ENCODE data around the gene SLC22A23. TPM values are rescaled to one million over a fixed set of nuclear protein-coding genes. Genes with fewer than 3 reads are reported as not detected.
A peak's percentile ranks its signal among the peaks of the same experiment; 100 is the strongest.

Gene SLC22A23
- total RNA-seq: 7.0 TPM
- polyA plus RNA-seq: 16.4 TPM
- long read RNA-seq, donor 1: 0 reads
- long read RNA-seq, donor 2: 0 reads
- long read RNA-seq, donor 3, full-length matches to known transcripts: 3 of 3 reads
- long read RNA-seq, donor 3, partial matches to known transcripts: 0 of 3 reads
- long read RNA-seq, donor 3, other reads (novel, unspliced or antisense): 0 of 3 reads
- long read RNA-seq, donor 4, full-length matches to known transcripts: 5 of 5 reads
- long read RNA-seq, donor 4, partial matches to known transcripts: 0 of 5 reads
- long read RNA-seq, donor 4, other reads (novel, unspliced or antisense): 0 of 5 reads
- long read RNA-seq, donor 5: 0 reads
- long read RNA-seq, donor 6, full-length matches to known transcripts: 1 of 1 reads
- long read RNA-seq, donor 6, partial matches to known transcripts: 0 of 1 reads
- long read RNA-seq, donor 6, other reads (novel, unspliced or antisense): 0 of 1 reads
- long read RNA-seq, donor 7: 0 reads
- long read RNA-seq, donor 8, full-length matches to known transcripts: 1 of 1 reads
- long read RNA-seq, donor 8, partial matches to known transcripts: 0 of 1 reads
- long read RNA-seq, donor 8, other reads (novel, unspliced or antisense): 0 of 1 reads
- long read RNA-seq, donor 9, partial matches to known transcripts: 0 of 1 reads
- long read RNA-seq, donor 9, other reads (novel, unspliced or antisense): 0 of 1 reads
- long read RNA-seq, donor 10: 0 reads

GRCh38 chr6:3456898-3457709 is at the start of gene SLC22A23:
TSS of gene SLC22A23 (minus strand) at chr6:3457050. CDS start at chr6:3456559, 491 bp downstream.
- H3K9me3 ChIP-seq (ENCODE audit: control insufficient read depth in 2 of 2, insufficient read depth in 1 of 2, low read length in 1 of 2): peaks cover 0 to 5% of the 10 kb centered on the region in 2 donors
- peak in 8 of 9 donors; percentile 38 to 82 (median 62) for DNase-seq (ENCODE audit: low read depth in 6 of 9, low spot score in 9 of 9)
- no peaks in the 10 kb centered on the region for H3K36me3 ChIP-seq (ENCODE audit: control insufficient read depth in 2 of 2, insufficient read depth in 2 of 2, low read length in 1 of 2)
- peaks cover 62 to 77% of the 10 kb centered on the region in 2 donors for H3K27me3 ChIP-seq (ENCODE audit: control insufficient read depth in 2 of 2, insufficient read depth in 1 of 2, low read length in 1 of 2)
- peak within 1 kb of the TSS; percentile 41 to 66 for H3K4me3 ChIP-seq (ENCODE audit: low read length in 2 of 2)
- peaks cover 15 to 20% of the 10 kb centered on the region in 2 donors for H3K4me1 ChIP-seq (ENCODE audit: control insufficient read depth in 2 of 2, insufficient read depth in 2 of 2, low read length in 2 of 2)
- H3K27ac ChIP-seq (ENCODE audit: low read depth in 1 of 2, low read length in 1 of 2): peak within 1 kb of the TSS in 1 of 2 donors; percentile 25
- under 1% methylated on average over 93 of the region's 97 CpGs for WGBS

- Histone ChIP-seq H3K36me3 (ENCODE audit: control insufficient read depth in 2 of 2, insufficient read depth in 2 of 2, low read length in 1 of 2) (no peaks in the 10 kb centered on the region), H3K9me3 (ENCODE audit: control insufficient read depth in 2 of 2, insufficient read depth in 1 of 2, low read length in 1 of 2) (no peaks in the 10 kb centered on the region), H3K27ac (ENCODE audit: low read depth in 1 of 2, low read length in 1 of 2) (peak overlapping the region in 1 of 2 donors; percentile 13), H3K4me3 (ENCODE audit: low read length in 2 of 2) (no peak overlapping the region), H3K4me1 (ENCODE audit: control insufficient read depth in 2 of 2, insufficient read depth in 2 of 2, low read length in 2 of 2) (peaks cover 0 to 3% of the 10 kb centered on the region in 2 donors), H3K27me3 (ENCODE audit: control insufficient read depth in 2 of 2, insufficient read depth in 1 of 2, low read length in 1 of 2) (peaks cover 0 to 3% of the 10 kb centered on the region in 2 donors)
- no peak for DNase-seq (ENCODE audit: low read depth in 6 of 9, low spot score in 9 of 9)
- 77% methylated on average over 4 of the region's 4 CpGs for WGBS
These were observed 49.4 kb upstream of the SLC22A23 start for GRCh38 chr6:3506200-3506599.

GRCh38 chr6:3504938-3505805 is 48.3 kb upstream of the SLC22A23 start:
- H3K4me3 ChIP-seq (ENCODE audit: low read length in 2 of 2): no peak overlapping the region
- H3K27me3 ChIP-seq (ENCODE audit: control insufficient read depth in 2 of 2, insufficient read depth in 1 of 2, low read length in 1 of 2): no peaks in the 10 kb centered on the region
- peaks cover 0 to 3% of the 10 kb centered on the region in 2 donors for H3K4me1 ChIP-seq (ENCODE audit: control insufficient read depth in 2 of 2, insufficient read depth in 2 of 2, low read length in 2 of 2)
- H3K27ac ChIP-seq (ENCODE audit: low read depth in 1 of 2, low read length in 1 of 2): no peak overlapping the region
- H3K9me3 ChIP-seq (ENCODE audit: control insufficient read depth in 2 of 2, insufficient read depth in 1 of 2, low read length in 1 of 2): no peaks in the 10 kb centered on the region
- DNase-seq (ENCODE audit: low read depth in 6 of 9, low spot score in 9 of 9): no peak
- no peaks in the 10 kb centered on the region for H3K36me3 ChIP-seq (ENCODE audit: control insufficient read depth in 2 of 2, insufficient read depth in 2 of 2, low read length in 1 of 2)
- 92% methylated on average over 13 of the region's 13 CpGs for WGBS

GRCh38 chr6:3504354-3504753 is 47.5 kb upstream of the SLC22A23 start:
- Histone ChIP-seq H3K4me1 (ENCODE audit: control insufficient read depth in 2 of 2, insufficient read depth in 2 of 2, low read length in 2 of 2) (peaks cover 0 to 3% of the 10 kb centered on the region in 2 donors), H3K4me3 (ENCODE audit: low read length in 2 of 2) (no peak overlapping the region), H3K9me3 (ENCODE audit: control insufficient read depth in 2 of 2, insufficient read depth in 1 of 2, low read length in 1 of 2) (no peaks in the 10 kb centered on the region), H3K36me3 (ENCODE audit: control insufficient read depth in 2 of 2, insufficient read depth in 2 of 2, low read length in 1 of 2) (no peaks in the 10 kb centered on the region), H3K27ac (ENCODE audit: low read depth in 1 of 2, low read length in 1 of 2) (no peak overlapping the region), H3K27me3 (ENCODE audit: control insufficient read depth in 2 of 2, insufficient read depth in 1 of 2, low read length in 1 of 2) (no peaks in the 10 kb centered on the region)
- DNase-seq (ENCODE audit: low read depth in 6 of 9, low spot score in 9 of 9): peak in 1 of 9 donors; percentile 21
- WGBS: 75% methylated on average over 5 of the region's 5 CpGs

- no peaks in the 10 kb centered on the region for H3K36me3 ChIP-seq (ENCODE audit: control insufficient read depth in 2 of 2, insufficient read depth in 2 of 2, low read length in 1 of 2)
- DNase-seq (ENCODE audit: low read depth in 6 of 9, low spot score in 9 of 9): no peak
- H3K4me3 ChIP-seq (ENCODE audit: low read length in 2 of 2): no peak overlapping the region
- H3K9me3 ChIP-seq (ENCODE audit: control insufficient read depth in 2 of 2, insufficient read depth in 1 of 2, low read length in 1 of 2): no peaks in the 10 kb centered on the region
- H3K27ac ChIP-seq (ENCODE audit: low read depth in 1 of 2, low read length in 1 of 2): no peak overlapping the region
- no peaks in the 10 kb centered on the region for H3K4me1 ChIP-seq (ENCODE audit: control insufficient read depth in 2 of 2, insufficient read depth in 2 of 2, low read length in 2 of 2)
- WGBS: 67% methylated on average over 6 of the region's 6 CpGs
- no peaks in the 10 kb centered on the region for H3K27me3 ChIP-seq (ENCODE audit: control insufficient read depth in 2 of 2, insufficient read depth in 1 of 2, low read length in 1 of 2)
These were observed 45.1 kb upstream of the SLC22A23 start for GRCh38 chr6:3501826-3502500.

GRCh38 chr6:3500262-3501014 is 43.6 kb upstream of the SLC22A23 start:
- no peak for DNase-seq (ENCODE audit: low read depth in 6 of 9, low spot score in 9 of 9)
- WGBS: 91% methylated on average over 7 of the region's 7 CpGs

GRCh38 chr6:3499603-3500002 is 42.8 kb upstream of the SLC22A23 start:
- 93% methylated on average over 1 of the region's 1 CpG for WGBS
- DNase-seq (ENCODE audit: low read depth in 6 of 9, low spot score in 9 of 9): no peak
- Histone ChIP-seq H3K36me3 (ENCODE audit: control insufficient read depth in 2 of 2, insufficient read depth in 2 of 2, low read length in 1 of 2) (no peaks in the 10 kb centered on the region), H3K9me3 (ENCODE audit: control insufficient read depth in 2 of 2, insufficient read depth in 1 of 2, low read length in 1 of 2) (no peaks in the 10 kb centered on the region), H3K27ac (ENCODE audit: low read depth in 1 of 2, low read length in 1 of 2) (no peak overlapping the region), H3K27me3 (ENCODE audit: control insufficient read depth in 2 of 2, insufficient read depth in 1 of 2, low read length in 1 of 2) (no peaks in the 10 kb centered on the region), H3K4me1 (ENCODE audit: control insufficient read depth in 2 of 2, insufficient read depth in 2 of 2, low read length in 2 of 2) (no peaks in the 10 kb centered on the region), H3K4me3 (ENCODE audit: low read length in 2 of 2) (no peak overlapping the region)

More at GRCh38 chr6:3500262-3501014, 43.6 kb upstream of the SLC22A23 start:
- no peaks in the 10 kb centered on the region for H3K9me3 ChIP-seq (ENCODE audit: control insufficient read depth in 2 of 2, insufficient read depth in 1 of 2, low read length in 1 of 2)
- peak overlapping the region in 1 of 2 donors; percentile 46 for H3K27ac ChIP-seq (ENCODE audit: low read depth in 1 of 2, low read length in 1 of 2)
- H3K36me3 ChIP-seq (ENCODE audit: control insufficient read depth in 2 of 2, insufficient read depth in 2 of 2, low read length in 1 of 2): no peaks in the 10 kb centered on the region
- H3K27me3 ChIP-seq (ENCODE audit: control insufficient read depth in 2 of 2, insufficient read depth in 1 of 2, low read length in 1 of 2): no peaks in the 10 kb centered on the region
- H3K4me1 ChIP-seq (ENCODE audit: control insufficient read depth in 2 of 2, insufficient read depth in 2 of 2, low read length in 2 of 2): no peaks in the 10 kb centered on the region
- no peak overlapping the region for H3K4me3 ChIP-seq (ENCODE audit: low read length in 2 of 2)

Data from thymus (tissue), 14 donors.